ENCODE data around the gene GALT.

GALT gene

DNA sequence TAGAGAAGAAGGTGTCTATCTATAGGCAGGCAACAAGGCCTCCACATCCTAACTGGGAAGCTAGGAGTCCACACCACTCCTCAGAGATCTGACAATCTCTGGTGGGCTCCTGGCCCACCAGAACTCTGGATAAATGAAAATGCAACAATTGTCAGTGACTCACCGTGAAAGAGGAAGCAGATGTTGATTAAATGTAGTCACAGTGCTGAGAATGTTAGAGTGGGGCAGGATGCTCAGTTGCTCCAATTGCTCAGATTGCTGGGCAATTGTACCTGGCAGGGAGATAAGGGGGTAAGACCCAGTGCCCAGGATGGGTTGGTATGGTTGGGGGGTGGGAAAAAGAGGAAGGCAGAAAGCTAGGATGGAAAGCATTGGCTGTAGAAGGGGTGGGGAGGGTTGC is 40.3 kb downstream of the GALT start:
- CTCF ChIA-PET, result interaction anchor here (1.9 to 10.0 kb wide), 3 partner anchors 10 to 14 kb away, joined by 6 to 163 read pairs (median 13); no protein-coding TSS in a partner anchor
- TF ChIP-seq, protein P1, sequence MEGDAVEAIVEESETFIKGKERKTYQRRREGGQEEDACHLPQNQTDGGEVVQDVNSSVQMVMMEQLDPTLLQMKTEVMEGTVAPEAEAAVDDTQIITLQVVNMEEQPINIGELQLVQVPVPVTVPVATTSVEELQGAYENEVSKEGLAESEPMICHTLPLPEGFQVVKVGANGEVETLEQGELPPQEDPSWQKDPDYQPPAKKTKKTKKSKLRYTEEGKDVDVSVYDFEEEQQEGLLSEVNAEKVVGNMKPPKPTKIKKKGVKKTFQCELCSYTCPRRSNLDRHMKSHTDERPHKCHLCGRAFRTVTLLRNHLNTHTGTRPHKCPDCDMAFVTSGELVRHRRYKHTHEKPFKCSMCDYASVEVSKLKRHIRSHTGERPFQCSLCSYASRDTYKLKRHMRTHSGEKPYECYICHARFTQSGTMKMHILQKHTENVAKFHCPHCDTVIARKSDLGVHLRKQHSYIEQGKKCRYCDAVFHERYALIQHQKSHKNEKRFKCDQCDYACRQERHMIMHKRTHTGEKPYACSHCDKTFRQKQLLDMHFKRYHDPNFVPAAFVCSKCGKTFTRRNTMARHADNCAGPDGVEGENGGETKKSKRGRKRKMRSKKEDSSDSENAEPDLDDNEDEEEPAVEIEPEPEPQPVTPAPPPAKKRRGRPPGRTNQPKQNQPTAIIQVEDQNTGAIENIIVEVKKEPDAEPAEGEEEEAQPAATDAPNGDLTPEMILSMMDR (IDR thresholded peaks at IDR 0.05; ENCODE audit: insufficient read depth, low read length, missing control alignments), result no peak
- no peak for DNase-seq (ENCODE audit: low read depth, low spot score)
- POLR2A ChIA-PET, result no interaction called here
- no peak overlapping the region for H3K4me3 ChIP-seq (ENCODE audit: low read depth, low read length)

DNA sequence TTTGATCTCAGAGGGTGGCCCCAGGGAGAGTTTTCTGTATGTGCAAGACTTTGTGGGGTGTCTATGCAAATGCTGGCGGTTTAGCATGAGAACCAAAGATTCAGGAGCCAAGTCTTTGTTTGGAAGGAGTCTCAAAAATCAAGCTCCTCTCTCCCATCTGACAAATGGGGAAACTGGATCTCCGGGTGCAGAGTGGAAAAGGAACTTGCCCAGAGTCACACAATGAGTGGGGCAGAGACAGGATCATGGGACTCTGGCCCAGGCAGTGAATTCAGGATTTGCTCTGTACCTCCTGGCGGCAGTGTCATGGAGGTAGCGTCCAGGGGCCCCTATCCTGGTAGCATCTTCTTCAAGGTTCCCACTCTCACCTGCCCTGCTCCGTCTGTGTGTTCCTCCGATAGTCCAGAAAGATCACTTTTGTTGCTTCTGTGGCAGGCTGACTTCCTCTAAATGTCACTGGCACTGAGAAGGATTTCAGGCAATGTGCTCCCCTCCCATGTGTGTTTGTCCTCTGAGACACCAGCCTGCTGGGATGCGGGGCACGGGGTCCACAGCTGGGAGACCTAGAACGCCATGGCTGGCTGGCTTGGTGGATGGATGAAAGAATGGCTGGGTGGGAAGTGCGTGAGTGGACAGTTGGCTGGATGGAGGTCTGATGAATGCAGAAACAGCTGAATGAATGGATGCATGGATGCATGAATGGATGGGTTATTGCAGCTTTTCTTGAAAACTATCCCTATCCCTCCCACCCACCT is 41.0 kb downstream of the GALT start:
- CTCF ChIA-PET, result interaction anchor here (1.9 to 10.0 kb wide), 3 partner anchors 11 to 13 kb away, joined by 6 to 163 read pairs (median 13); no protein-coding TSS in a partner anchor
- no peak for DNase-seq (ENCODE audit: low read depth, low spot score)
- TF ChIP-seq, protein P1 (IDR thresholded peaks at IDR 0.05; ENCODE audit: insufficient read depth, low read length, missing control alignments), result no peak
- POLR2A ChIA-PET, result no interaction called here
- H3K4me3 ChIP-seq (ENCODE audit: low read depth, low read length), result no peak overlapping the region

DNA sequence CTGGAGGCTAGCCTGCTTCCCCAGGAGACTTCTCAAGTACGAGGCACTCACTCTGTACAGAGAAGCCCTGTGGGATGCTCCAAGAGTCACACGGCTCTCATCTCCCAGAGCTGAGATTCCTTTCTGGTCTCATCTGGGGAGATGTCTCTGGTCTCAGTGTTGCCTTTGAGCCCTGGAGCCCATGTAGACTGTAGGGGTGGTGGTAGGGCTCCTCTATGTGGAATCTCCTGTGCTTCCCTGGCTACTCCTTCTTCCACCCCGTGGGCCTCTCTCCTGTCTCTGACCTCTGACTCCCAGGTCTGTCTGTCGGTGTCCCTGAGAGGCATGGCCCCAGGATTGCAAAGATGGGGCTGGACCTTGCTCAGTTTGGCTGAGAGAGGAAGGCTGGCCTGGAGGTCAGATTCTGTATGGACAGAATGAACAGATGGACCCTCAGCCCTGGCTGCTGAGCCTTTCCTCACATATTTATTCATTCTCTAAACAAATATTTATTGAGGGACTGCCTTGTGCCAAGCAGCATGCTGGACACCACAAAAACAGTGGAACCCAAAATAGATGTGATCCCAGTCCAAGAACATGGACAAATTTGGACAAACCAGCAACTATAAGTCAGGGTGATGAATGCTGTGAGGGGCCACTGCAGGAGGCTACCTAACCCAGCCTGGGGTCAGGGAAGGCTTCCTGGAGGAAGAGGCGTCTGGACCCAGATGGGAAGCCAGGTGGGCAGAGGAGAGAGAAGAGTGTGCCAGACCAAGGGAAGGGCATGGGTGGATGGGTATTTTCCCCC is 42.0 kb downstream of the GALT start:
- ChIA-PET CTCF (interaction anchor here (10.0 kb wide), 1 partner anchor 12 kb away, joined by 163 read pairs; no protein-coding TSS in a partner anchor), POLR2A (no interaction called here)
- no peak overlapping the region for H3K4me3 ChIP-seq (ENCODE audit: low read depth, low read length)
- DNase-seq (ENCODE audit: low read depth, low spot score), result no peak
- TF ChIP-seq, protein P1 (IDR thresholded peaks at IDR 0.05; ENCODE audit: insufficient read depth, low read length, missing control alignments), result no peak

DNA sequence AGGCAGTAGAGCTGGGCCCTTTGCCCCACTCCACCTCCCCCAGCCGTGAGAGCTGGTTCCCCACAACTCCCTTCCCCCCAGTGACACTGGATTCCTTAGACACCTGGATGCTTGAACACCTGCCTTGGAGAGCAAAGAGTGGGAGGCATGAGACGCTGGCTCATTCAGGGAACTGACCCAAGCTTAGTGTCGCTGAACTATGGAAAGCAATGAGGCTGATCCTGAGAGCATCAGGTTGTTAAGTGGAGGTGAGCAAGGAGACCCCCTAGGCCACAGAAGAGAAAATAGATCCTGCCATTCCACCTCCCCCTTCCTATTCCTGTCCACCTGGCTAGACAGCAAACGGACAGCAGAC is 42.6 kb downstream of the GALT start:
- CTCF ChIA-PET, result interaction anchor here (10.0 kb wide), 1 partner anchor 12 kb away, joined by 163 read pairs; no protein-coding TSS in a partner anchor
- no peak overlapping the region for H3K4me3 ChIP-seq (ENCODE audit: low read depth, low read length)
- DNase-seq (ENCODE audit: low read depth, low spot score), result no peak
- TF ChIP-seq, protein P1 (IDR thresholded peaks at IDR 0.05; ENCODE audit: insufficient read depth, low read length, missing control alignments), result no peak
- POLR2A ChIA-PET, result no interaction called here

DNA sequence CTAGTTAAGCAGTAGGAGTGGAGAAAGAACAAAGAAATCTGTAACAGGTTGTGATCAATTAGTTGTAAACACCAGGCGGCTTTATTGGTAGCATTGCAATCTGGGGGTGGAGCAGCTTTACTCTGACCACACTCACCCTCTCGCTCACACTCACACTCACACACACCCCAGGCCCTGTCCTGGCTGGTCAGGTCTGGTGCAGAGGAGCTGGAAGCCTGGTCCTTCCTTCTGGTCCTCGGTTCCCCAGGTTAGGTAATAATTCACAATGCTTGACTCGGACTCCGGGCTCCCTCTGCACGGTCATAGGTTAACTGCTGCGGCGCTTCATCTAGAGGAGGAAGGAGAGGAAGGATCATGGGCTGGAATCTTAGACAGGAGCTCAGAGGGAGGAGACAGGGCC is 43.0 kb downstream of the GALT start:
- TF ChIP-seq, protein P1 (IDR thresholded peaks at IDR 0.05; ENCODE audit: insufficient read depth, low read length, missing control alignments), result no peak
- no peak for DNase-seq (ENCODE audit: low read depth, low spot score)
- no peak overlapping the region for H3K4me3 ChIP-seq (ENCODE audit: low read depth, low read length)
- ChIA-PET CTCF (interaction anchor here (1.6 to 10.0 kb wide), 2 partner anchors 11 to 14 kb away, joined by 4 to 163 read pairs; no protein-coding TSS in a partner anchor), POLR2A (no interaction called here)

Measured in AG04449 (cell line).